Parathyroid adenoma (tissue), 2 donors: ENCODE data around the gene RBM18.

Source experiments
- H2AFZ ChIP-seq: fragments of 300-600 bp; sonication (generic); one replicate; pipeline ENCODE4 v1.7.0; 2017; ENCODE audit warnings: antibody characterized with exemption, mild to moderate bottlenecking
- H3K27ac ChIP-seq: fragments of 300-600 bp; sonication (generic); one replicate; pipeline ENCODE4 v1.7.0; 2017
- H3K27me3 ChIP-seq: fragments of 300-600 bp; sonication (generic); one replicate; pipeline ENCODE4 v1.7.0; 2017; ENCODE audit warnings: low read length; ENCODE audit not compliant: control insufficient read depth, insufficient read depth
- H3K36me3 ChIP-seq: fragments of 300-600 bp; sonication (generic); one replicate; pipeline ENCODE4 v1.7.0; 2017; ENCODE audit warnings: low read length; ENCODE audit not compliant: control insufficient read depth, insufficient read depth
- H3K4me1 ChIP-seq: fragments of 300-600 bp; sonication (generic); one replicate; pipeline ENCODE4 v1.7.0; 2017; ENCODE audit warnings: control low read depth
- H3K4me2 ChIP-seq: fragments of 300-600 bp; sonication (generic); one replicate; pipeline ENCODE4 v1.7.0; 2017; ENCODE audit warnings: low read length
- H3K4me3 ChIP-seq: fragments of 300-600 bp; sonication (generic); one replicate; pipeline ENCODE4 v1.7.0; 2017; ENCODE audit warnings: low read depth, low read length
- H3K79me2 ChIP-seq: fragments of 300-600 bp; sonication (generic); one replicate; pipeline ENCODE4 v1.7.0; 2017; ENCODE audit warnings: control low read depth
- H3K9ac ChIP-seq: fragments of 300-600 bp; sonication (generic); one replicate; pipeline ENCODE4 v1.7.0; 2017; ENCODE audit warnings: mild to moderate bottlenecking
- H3K9me3 ChIP-seq: fragments of 300-600 bp; sonication (generic); one replicate; pipeline ENCODE4 v1.7.0; 2017; ENCODE audit warnings: low read length; ENCODE audit not compliant: control insufficient read depth
- TF ChIP-seq, protein P1 (sequence below): fragments of 300-600 bp; sonication (generic); IDR thresholded peaks from one replicate; pipeline ENCODE4 v1.7.0; 2017; ENCODE audit warnings: antibody characterized with exemption, mild to moderate bottlenecking
- donor health status: primary hyperparathyroidism.

The RBM18 gene

DNA sequence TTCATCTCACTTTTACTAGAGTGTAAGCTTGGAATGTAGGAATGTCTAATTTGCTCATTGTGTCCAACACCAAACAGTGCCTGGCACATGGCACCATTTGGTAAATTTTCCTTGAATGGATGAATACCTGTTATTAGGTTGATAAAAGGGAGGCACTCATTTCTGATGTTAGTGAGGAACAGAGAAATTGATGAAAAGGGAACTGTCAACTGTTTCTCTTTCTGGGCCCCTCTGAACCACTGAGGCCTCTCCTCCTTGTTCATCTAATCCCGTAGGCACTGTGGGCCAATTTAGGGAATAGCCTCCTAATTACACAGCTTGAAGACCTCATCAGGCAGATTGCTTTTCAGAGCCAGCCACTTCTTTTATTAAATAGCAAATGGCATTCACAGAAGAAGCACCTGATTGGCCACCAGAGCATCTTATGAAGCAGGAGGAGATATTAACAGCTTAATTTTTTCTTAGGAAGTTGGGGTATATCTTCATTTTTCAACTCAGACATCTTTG, 22.6 kb upstream of the RBM18 start:
- H3K27me3 ChIP-seq, result no peaks in the 10 kb centered on the region
- no peak overlapping the region for H3K9ac ChIP-seq
- TF ChIP-seq, protein P1, sequence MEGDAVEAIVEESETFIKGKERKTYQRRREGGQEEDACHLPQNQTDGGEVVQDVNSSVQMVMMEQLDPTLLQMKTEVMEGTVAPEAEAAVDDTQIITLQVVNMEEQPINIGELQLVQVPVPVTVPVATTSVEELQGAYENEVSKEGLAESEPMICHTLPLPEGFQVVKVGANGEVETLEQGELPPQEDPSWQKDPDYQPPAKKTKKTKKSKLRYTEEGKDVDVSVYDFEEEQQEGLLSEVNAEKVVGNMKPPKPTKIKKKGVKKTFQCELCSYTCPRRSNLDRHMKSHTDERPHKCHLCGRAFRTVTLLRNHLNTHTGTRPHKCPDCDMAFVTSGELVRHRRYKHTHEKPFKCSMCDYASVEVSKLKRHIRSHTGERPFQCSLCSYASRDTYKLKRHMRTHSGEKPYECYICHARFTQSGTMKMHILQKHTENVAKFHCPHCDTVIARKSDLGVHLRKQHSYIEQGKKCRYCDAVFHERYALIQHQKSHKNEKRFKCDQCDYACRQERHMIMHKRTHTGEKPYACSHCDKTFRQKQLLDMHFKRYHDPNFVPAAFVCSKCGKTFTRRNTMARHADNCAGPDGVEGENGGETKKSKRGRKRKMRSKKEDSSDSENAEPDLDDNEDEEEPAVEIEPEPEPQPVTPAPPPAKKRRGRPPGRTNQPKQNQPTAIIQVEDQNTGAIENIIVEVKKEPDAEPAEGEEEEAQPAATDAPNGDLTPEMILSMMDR, result no peak
- H3K9me3 ChIP-seq, result no peaks in the 10 kb centered on the region
- no peaks in the 10 kb centered on the region for H3K36me3 ChIP-seq
- no peaks in the 10 kb centered on the region for H3K79me2 ChIP-seq
- no peak overlapping the region for H3K4me2 ChIP-seq
- no peak overlapping the region for H3K27ac ChIP-seq
- H3K4me3 ChIP-seq, result no peak overlapping the region
- no peaks in the 10 kb centered on the region for H3K4me1 ChIP-seq
- no peak overlapping the region for H2AFZ ChIP-seq

DNA sequence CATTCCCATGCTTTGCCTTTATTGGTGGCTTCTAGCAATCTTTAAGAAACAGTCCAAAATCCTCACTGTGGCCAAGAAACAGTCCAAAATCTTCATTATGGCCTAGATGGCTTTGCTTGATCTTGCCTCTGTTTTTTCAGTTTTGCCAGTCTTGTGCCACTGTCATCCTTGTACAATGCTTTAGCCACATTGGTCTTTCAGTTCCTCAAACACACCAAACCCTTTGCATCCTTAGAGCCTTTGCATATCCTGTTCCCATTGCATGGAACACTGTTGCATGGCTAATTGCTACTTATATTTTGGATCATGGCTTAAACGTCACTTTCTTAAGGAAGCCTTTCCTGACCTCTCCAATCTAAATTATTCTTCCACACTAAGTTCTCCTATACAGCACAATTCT, 22.1 kb upstream of the RBM18 start:
- H3K4me1 ChIP-seq, result no peaks in the 10 kb centered on the region
- H3K9me3 ChIP-seq, result no peaks in the 10 kb centered on the region
- TF ChIP-seq, protein P1, result no peak
- H3K4me3 ChIP-seq, result no peak overlapping the region
- H3K4me2 ChIP-seq, result no peak overlapping the region
- H3K9ac ChIP-seq, result no peak overlapping the region
- H3K27me3 ChIP-seq, result no peaks in the 10 kb centered on the region
- no peak overlapping the region for H2AFZ ChIP-seq
- no peak overlapping the region for H3K27ac ChIP-seq
- no peaks in the 10 kb centered on the region for H3K36me3 ChIP-seq
- H3K79me2 ChIP-seq, result no peaks in the 10 kb centered on the region

DNA sequence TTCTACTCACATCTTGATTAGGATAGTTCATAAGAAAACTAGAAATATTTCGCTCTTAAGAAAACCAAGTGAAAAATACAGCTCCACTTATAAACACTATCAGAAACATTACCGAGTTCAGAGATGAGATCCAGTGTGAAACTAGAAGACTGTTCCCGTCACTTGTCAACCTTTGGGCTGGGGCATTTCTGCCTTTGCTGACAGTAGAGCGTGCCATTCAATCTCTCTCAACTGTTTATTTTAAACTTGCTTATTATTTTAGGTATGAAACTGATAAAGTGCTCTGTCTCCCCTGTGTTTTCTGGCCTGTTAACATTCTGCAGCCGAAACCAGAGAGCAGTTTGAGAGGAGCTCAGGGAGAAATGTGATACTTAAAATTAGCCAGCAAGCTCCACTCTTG, 16.7 kb upstream of the RBM18 start:
- H2AFZ ChIP-seq, result no peak overlapping the region
- H3K4me3 ChIP-seq, result no peak overlapping the region
- no peak overlapping the region for H3K9ac ChIP-seq
- TF ChIP-seq, protein P1, result no peak
- no peaks in the 10 kb centered on the region for H3K4me1 ChIP-seq
- no peaks in the 10 kb centered on the region for H3K36me3 ChIP-seq
- H3K27me3 ChIP-seq, result no peaks in the 10 kb centered on the region
- H3K27ac ChIP-seq, result no peak overlapping the region
- H3K9me3 ChIP-seq, result no peaks in the 10 kb centered on the region
- no peak overlapping the region for H3K4me2 ChIP-seq
- peaks cover 4% of the 10 kb centered on the region for H3K79me2 ChIP-seq

DNA sequence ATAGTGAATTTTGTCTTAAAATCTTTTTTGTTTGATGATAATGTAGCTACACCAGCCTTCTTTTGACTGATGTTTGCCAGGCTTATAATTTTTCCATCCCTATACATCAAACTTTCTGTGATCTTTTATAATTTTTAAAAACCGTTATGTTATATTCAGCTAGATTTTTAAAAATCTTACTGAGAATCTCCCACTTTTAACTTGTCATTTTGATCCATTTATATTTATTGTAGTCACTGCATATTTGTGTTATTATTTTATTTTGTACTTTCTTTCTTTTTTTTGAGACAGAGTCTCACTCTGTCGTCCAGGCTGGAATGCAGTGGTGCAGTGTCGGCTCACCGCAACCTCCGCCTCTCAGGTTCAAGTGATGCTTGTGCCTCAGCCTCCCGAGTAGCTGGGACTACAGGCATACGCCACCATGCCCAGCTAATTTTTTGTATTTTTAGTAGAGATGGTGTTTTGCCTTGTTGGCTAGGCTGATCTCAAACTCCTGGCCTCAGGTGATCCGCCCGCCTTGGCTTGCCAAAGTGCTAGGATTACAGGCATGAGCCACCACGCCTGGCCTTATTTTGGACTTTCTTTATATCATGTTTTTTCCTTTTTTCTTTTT, 12.8 kb upstream of the RBM18 start:
- TF ChIP-seq, protein P1, result no peak
- H3K27me3 ChIP-seq, result no peaks in the 10 kb centered on the region
- no peak overlapping the region for H3K9ac ChIP-seq
- no peak overlapping the region for H3K4me3 ChIP-seq
- H3K4me2 ChIP-seq, result no peak overlapping the region
- no peak overlapping the region for H3K27ac ChIP-seq
- no peaks in the 10 kb centered on the region for H3K9me3 ChIP-seq
- no peaks in the 10 kb centered on the region for H3K36me3 ChIP-seq
- no peaks in the 10 kb centered on the region for H3K4me1 ChIP-seq
- H3K79me2 ChIP-seq, result peaks cover 4% of the 10 kb centered on the region
- H2AFZ ChIP-seq, result no peak overlapping the region

DNA sequence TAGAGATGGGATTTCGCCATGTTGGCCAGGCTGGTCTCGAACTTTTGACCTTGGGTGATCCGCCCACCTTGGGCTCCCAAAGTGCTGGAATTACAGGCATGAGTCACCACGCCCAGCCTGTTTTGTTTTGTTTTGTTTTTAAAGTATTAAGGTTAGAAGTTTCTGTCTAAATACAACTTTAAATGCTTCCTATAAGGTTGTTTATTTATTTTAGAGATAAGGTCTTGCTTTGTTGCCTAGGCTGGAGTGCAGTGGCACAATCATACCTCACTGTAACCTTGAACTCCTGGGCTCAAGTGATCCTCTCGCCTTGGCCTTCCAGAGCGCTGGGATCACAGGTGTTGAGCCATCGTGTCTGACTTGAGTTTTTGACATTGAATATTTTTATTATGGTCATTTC, 11.5 kb upstream of the RBM18 start:
- Histone ChIP-seq H3K4me3 (no peak overlapping the region), H2AFZ (no peak overlapping the region), H3K4me1 (no peaks in the 10 kb centered on the region), H3K9me3 (no peaks in the 10 kb centered on the region), H3K79me2 (peaks cover 4% of the 10 kb centered on the region), H3K27ac (no peak overlapping the region), H3K4me2 (no peak overlapping the region), H3K9ac (no peak overlapping the region), H3K36me3 (no peaks in the 10 kb centered on the region), H3K27me3 (no peaks in the 10 kb centered on the region)
- TF ChIP-seq, protein P1, result no peak
